Measurements from ENCODE around the gene TPI1.

DNA sequence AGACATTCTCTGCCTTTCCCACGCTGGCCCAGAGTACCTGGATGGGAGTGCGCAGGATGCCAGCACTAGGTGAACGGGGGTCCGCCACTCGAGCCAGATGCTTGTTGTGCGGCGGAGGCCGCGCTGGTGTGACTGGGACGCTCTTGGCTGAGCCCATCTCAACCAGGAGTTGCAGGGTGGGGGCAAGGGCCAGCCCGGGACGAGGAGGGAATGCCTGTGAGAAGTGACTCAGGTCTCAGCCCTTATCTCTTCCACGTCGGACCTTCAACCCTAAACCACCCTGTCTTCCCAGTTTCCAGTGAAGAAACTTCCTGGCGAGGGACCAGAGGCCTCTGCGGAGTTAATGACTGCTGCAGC is 16.6 kb upstream of the TPI1 start:
- TF ChIP-seq EZH2 (IDR thresholded peaks at IDR 0.05; ENCODE audit: borderline replicate concordance), result no peak
- TF ChIP-seq, protein P1, sequence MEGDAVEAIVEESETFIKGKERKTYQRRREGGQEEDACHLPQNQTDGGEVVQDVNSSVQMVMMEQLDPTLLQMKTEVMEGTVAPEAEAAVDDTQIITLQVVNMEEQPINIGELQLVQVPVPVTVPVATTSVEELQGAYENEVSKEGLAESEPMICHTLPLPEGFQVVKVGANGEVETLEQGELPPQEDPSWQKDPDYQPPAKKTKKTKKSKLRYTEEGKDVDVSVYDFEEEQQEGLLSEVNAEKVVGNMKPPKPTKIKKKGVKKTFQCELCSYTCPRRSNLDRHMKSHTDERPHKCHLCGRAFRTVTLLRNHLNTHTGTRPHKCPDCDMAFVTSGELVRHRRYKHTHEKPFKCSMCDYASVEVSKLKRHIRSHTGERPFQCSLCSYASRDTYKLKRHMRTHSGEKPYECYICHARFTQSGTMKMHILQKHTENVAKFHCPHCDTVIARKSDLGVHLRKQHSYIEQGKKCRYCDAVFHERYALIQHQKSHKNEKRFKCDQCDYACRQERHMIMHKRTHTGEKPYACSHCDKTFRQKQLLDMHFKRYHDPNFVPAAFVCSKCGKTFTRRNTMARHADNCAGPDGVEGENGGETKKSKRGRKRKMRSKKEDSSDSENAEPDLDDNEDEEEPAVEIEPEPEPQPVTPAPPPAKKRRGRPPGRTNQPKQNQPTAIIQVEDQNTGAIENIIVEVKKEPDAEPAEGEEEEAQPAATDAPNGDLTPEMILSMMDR (IDR thresholded peaks at IDR 0.05; ENCODE audit: poor library complexity), result no peak

Measured in hepatocyte (in vitro differentiated cells).